Posterior vena cava (tissue), 2 donors: ENCODE data around the gene SARM1. TPM values are rescaled to one million over a fixed set of nuclear protein-coding genes. Genes with fewer than 3 reads are reported as not detected.

Experiments
- DNase-seq: peaks from one replicate; pipeline ENCODE4 v3.0.0-alpha.2; 2020; ENCODE audit warnings: low spot score
- intact Hi-C, 2 donors: fragments of 100-400 bp; cut with DNase I; formaldehyde crosslinking; loops; one replicate each; pipeline versions ENCODE4 v1.14.1 to v1.14.2; 2022 to 2023
- microRNA-seq, 2 donors: library from miRNA; unstranded; fragments of <30 nt; microRNA quantifications; one replicate each; pipeline ENCODE4 v1.2.0, GENCODE V29; 2020 to 2021; ENCODE audit warnings: borderline microRNAs expressed in 2 of 2
- total RNA-seq, 2 donors: library from RNA; stranded (reverse); fragmentation: NEBNext Ultra II Directional; extraction: Animal tissue kit (Norgen Biotek cat#: 25700); gene quantifications; one replicate each; pipeline ENCODE4 v1.2.1, GENCODE V29; 2021
- donor health status: DM: yes; HTN: yes; CAD: no.
- donor health status: DM: yes; HTN: yes; CAD: no.

Gene SARM1
- total RNA-seq, 2 donors from 2014 or later = 15.0 to 16.1 TPM

DNA sequence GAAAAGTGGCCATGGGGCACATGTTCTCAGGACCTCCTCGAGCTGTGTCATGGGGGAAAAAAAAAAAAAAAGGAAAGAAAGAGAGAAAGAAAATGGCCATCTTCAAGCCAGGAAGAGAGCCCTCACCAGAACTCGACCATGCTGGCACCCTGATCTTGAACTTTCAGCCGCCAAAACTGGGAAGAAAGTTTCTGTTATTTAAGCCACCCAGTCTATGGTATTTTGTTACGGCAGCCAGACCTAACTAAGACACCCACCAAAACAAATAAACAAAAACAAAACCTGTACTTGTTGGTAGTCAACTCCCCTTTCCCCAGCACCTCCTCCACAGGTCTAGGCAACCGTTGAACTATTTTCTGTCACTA is 75.9 kb downstream of the SARM1 start:
- intact Hi-C loops = loop anchor here in 1 of 2 donors (10.0 kb wide), 1 partner anchor 67 kb away; no protein-coding TSS in a partner anchor
- no peak for DNase-seq

DNA sequence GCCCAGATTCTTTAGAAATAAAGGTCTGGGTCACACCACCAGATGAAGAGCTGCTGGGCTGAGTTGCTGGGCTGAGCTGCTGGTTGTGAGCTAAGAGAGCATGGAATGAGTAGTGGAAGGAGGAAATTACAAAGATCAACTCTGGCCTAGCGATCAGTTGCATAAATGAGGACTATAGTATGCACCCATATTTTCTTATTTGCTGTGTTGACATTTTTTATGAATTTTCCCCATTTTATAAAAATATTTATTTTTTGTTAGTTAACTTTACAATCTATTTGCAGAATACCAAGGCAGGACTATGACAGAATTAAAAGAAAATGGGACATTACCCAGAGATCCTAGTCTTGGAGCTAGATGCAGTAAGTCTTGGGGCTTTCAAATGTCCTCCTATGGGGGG is 78.4 kb downstream of the SARM1 start:
- no peak for DNase-seq
- intact Hi-C loops = loop anchor here in 1 of 2 donors (10.0 kb wide), 1 partner anchor 65 kb away; no protein-coding TSS in a partner anchor

Small RNA genes within 50 kb of the gene (microRNA-seq; reads per million reads assigned to microRNA genes)
- gene MIR4723 = 0.78 to 0.97 reads per million in 2 donors

Other genes starting within 250 kb of the SARM1 start
- 1 to 10 TPM; 2.7 to 4.3 TPM for gene TMEM97, start 52.5 kb upstream of the SARM1 start, total RNA-seq
- gene IFT20, start 36.2 kb upstream of the SARM1 start, total RNA-seq = 10 to 100 TPM; 28.3 to 34.9 TPM
- 10 to 100 TPM; 39.7 to 45.9 TPM for gene TNFAIP1, start 35.9 kb upstream of the SARM1 start, total RNA-seq
- gene POLDIP2, start 14.2 kb upstream of the SARM1 start, total RNA-seq = 10 to 100 TPM; 53.5 to 54.4 TPM
- gene SEBOX, start 6.5 kb upstream of the SARM1 start, total RNA-seq = not detected
- 1 to 10 TPM; 1.8 to 5.4 TPM for gene VTN, start 1.4 kb upstream of the SARM1 start, total RNA-seq
- 10 to 100 TPM in 1 of 2 donors, 1 to 10 TPM in 1; 6.0 to 10.6 TPM for gene SLC46A1, start 34.5 kb downstream of the SARM1 start, total RNA-seq
- gene SLC13A2, start 102.0 kb downstream of the SARM1 start, total RNA-seq = under 1 TPM in 1 of 2 donors, not detected in 1; 0.14 TPM
- not detected for gene FOXN1, start 134.7 kb downstream of the SARM1 start, total RNA-seq
- 10 to 100 TPM; 12.9 to 15.6 TPM for gene UNC119, start 180.9 kb downstream of the SARM1 start, total RNA-seq
- 10 to 100 TPM; 27.6 to 33.8 TPM for gene PIGS, start 199.8 kb downstream of the SARM1 start, total RNA-seq
- 1 to 10 TPM; 6.9 to 8.4 TPM for gene ALDOC, start 205.2 kb downstream of the SARM1 start, total RNA-seq
- 1 to 10 TPM; 1.8 to 1.9 TPM for gene SPAG5, start 227.3 kb downstream of the SARM1 start, total RNA-seq
- 10 to 100 TPM in 1 of 2 donors, 1 to 10 TPM in 1; 4.7 to 10.1 TPM for gene RSKR, start 242.5 kb downstream of the SARM1 start, total RNA-seq